HepG2 (cell line): ENCODE measurements around the gene CSNK2B. TPM values are rescaled to one million over a fixed set of nuclear protein-coding genes. Genes with fewer than 3 reads are reported as not detected.

Experiments used
- MIER3 ChIP-seq: IDR thresholded peaks from 2 replicates; pipeline ENCODE4 v1.6.1; 2016; ENCODE audit warnings: missing compliant biosample characterization, borderline replicate concordance
- ZBTB3 ChIP-seq: sonication (generic); formaldehyde crosslinking; IDR thresholded peaks from 2 replicates; pipeline ENCODE4 v1.4.0; 2020; ENCODE audit warnings: low read depth, mild to moderate bottlenecking, moderate library complexity, missing genetic modification reagents, borderline replicate concordance
- ZMYM2 ChIP-seq: sonication (generic); formaldehyde crosslinking; IDR thresholded peaks from 2 replicates; pipeline ENCODE4 v1.8.0; 2022; ENCODE audit warnings: mild to moderate bottlenecking, missing genetic modification reagents
- ZNF441 ChIP-seq: sonication (generic); formaldehyde crosslinking; IDR thresholded peaks from 2 replicates; pipeline ENCODE4 v1.7.0; 2021; ENCODE audit warnings: missing genetic modification reagents, borderline replicate concordance
- polyA plus RNA-seq, 8 experiments: library from polyadenylated mRNA; depleted of rRNA in 3 of 8; stranded (reverse) in 7 of 8; unstranded in 1 of 8; fragments of >200 nt; fragmentation: Illumina TruSeq in 4 of 8; extraction: Trizol in 4 of 8; gene quantifications; 2 replicates each; pipeline versions ENCODE4 v1.2.1 to v1.2.3, GENCODE V29; 2011 to 2016; ENCODE audit warnings: low read depth in 4 of 8, missing spikeins in 1 of 8, mixed read lengths in 1 of 8; ENCODE audit not compliant: insufficient read depth in 1 of 8
- total RNA-seq, 5 experiments: library from RNA; depleted of rRNA; stranded (reverse); fragments of >200 nt; fragmentation: Illumina TruSeq; extraction: Trizol; gene quantifications; 2 replicates each; pipeline ENCODE4 v1.2.3, GENCODE V29; 2016; ENCODE audit warnings: low read depth in 1 of 5
- TF ChIP-seq, protein P1 (sequence below): sonication (generic); formaldehyde crosslinking; IDR thresholded peaks from 2 replicates; pipeline ENCODE4 v1.4.0; 2020; ENCODE audit warnings: missing genetic modification reagents, borderline replicate concordance
- TF ChIP-seq, protein P2 (sequence below): sonication (generic); formaldehyde crosslinking; IDR thresholded peaks from 2 replicates; pipeline ENCODE4 v1.4.0; 2020; ENCODE audit warnings: missing genetic modification reagents
- TF ChIP-seq, protein P3 (sequence below): sonication (generic); formaldehyde crosslinking; IDR thresholded peaks from 2 replicates; pipeline ENCODE4 v1.4.0; 2020; ENCODE audit warnings: missing genetic modification reagents, borderline replicate concordance

CSNK2B gene
- total and polyA plus RNA-seq, 2 of the 13 experiments (the other 11 are each of a cell fraction or from before 2014, with no cell fraction given), result 111 to 296 TPM

DNA sequence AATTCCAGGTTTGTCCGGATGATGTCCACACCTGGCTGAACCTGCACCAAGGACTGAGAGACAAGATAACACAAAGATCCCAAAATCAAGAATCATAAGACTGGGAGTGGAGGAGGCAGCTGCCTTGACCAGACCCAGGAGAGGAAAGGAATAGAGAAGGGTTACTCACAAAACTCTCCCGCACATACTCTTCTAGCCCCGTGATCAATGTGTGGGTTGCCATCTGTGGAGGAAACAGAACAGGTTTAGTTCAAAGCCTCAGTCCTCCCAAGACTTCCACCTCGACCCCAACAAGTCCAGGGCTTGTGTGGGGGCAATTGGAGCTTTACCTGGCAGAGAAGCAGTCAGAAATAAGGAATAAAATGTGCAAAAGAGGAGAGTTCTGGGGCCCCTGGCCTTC lies 24.5 kb upstream of the CSNK2B start (continued):
- TF ChIP-seq, protein P1, sequence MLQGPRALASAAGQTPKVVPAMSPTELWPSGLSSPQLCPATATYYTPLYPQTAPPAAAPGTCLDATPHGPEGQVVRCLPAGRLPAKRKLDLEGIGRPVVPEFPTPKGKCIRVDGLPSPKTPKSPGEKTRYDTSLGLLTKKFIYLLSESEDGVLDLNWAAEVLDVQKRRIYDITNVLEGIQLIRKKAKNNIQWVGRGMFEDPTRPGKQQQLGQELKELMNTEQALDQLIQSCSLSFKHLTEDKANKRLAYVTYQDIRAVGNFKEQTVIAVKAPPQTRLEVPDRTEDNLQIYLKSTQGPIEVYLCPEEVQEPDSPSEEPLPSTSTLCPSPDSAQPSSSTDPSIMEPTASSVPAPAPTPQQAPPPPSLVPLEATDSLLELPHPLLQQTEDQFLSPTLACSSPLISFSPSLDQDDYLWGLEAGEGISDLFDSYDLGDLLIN (CRISPR knock-in tag), result no peak
- TF ChIP-seq MIER3 (CRISPR knock-in tag) (no peak), ZBTB3 (CRISPR knock-in tag) (no peak), ZNF441 (CRISPR knock-in tag) (no peak), ZMYM2 (no peak)
- TF ChIP-seq, protein P2, sequence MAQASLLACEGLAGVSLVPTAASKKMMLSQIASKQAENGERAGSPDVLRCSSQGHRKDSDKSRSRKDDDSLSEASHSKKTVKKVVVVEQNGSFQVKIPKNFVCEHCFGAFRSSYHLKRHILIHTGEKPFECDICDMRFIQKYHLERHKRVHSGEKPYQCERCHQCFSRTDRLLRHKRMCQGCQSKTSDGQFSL (CRISPR knock-in tag), result no peak
- TF ChIP-seq, protein P3, sequence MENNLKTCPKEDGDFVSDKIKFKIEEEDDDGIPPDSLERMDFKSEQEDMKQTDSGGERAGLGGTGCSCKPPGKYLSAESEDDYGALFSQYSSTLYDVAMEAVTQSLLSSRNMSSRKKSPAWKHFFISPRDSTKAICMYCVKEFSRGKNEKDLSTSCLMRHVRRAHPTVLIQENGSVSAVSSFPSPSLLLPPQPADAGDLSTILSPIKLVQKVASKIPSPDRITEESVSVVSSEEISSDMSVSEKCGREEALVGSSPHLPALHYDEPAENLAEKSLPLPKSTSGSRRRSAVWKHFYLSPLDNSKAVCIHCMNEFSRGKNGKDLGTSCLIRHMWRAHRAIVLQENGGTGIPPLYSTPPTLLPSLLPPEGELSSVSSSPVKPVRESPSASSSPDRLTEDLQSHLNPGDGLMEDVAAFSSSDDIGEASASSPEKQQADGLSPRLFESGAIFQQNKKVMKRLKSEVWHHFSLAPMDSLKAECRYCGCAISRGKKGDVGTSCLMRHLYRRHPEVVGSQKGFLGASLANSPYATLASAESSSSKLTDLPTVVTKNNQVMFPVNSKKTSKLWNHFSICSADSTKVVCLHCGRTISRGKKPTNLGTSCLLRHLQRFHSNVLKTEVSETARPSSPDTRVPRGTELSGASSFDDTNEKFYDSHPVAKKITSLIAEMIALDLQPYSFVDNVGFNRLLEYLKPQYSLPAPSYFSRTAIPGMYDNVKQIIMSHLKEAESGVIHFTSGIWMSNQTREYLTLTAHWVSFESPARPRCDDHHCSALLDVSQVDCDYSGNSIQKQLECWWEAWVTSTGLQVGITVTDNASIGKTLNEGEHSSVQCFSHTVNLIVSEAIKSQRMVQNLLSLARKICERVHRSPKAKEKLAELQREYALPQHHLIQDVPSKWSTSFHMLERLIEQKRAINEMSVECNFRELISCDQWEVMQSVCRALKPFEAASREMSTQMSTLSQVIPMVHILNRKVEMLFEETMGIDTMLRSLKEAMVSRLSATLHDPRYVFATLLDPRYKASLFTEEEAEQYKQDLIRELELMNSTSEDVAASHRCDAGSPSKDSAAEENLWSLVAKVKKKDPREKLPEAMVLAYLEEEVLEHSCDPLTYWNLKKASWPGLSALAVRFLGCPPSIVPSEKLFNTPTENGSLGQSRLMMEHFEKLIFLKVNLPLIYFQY (CRISPR knock-in tag), result no peak
